ENCODE results near the gene TAAR9.

- no peak for TF ChIP-seq POLR2A (IDR thresholded peaks at IDR 0.05)
- no peak for TF ChIP-seq CTCF (IDR thresholded peaks at IDR 0.05 in 4 of 5, conservative IDR thresholded peaks at IDR 0.05 in 1 of 5)
Measured at GRCh38 chr6:132489376-132489775, 48.7 kb upstream of the TAAR9 start.

Data from gastrocnemius medialis (tissue), 4 donors.